ENCODE measurements around the gene RENBP. TPM values are rescaled to one million over a fixed set of nuclear protein-coding genes. Genes with fewer than 3 reads are reported as not detected.

RENBP gene
- total RNA-seq, 1 experiment from 2014 or later = 7.1 TPM

DNA sequence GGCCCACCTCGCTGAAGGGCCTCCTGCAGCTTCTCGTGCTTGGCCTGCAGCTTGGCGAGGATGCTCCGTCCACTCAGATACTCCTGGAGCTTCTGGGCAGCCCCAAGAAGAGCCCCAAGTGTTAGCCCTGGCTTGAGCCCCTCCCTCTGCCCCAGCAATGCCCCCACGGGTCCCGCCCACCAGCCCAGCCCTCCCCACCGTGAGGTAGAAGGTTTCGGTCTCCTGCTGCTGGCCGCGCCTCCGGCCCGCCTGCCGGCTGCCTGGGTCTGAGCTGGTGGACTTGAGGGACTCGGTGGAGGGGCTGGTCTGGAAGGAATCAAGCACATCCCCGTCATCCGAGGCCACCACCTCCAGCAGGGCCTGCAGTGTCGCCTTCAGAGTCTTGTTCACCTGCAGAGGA, 31.2 kb downstream of the RENBP start:
- Histone ChIP-seq H2AK5ac (ENCODE audit: insufficient read length, low read length) (no peak overlapping the region), H4K20me1 (ENCODE audit: control insufficient read depth, insufficient read depth, insufficient read length) (no peaks in the 10 kb centered on the region), H2BK15ac (ENCODE audit: low read depth, low read length) (no peak overlapping the region), H3K27me3 (ENCODE audit: insufficient read depth, low read length) (no peaks in the 10 kb centered on the region), H3K23ac (ENCODE audit: insufficient read length, low read depth, low read length) (no peak overlapping the region), H4K8ac (replicated peaks; ENCODE audit: insufficient read length, low read depth, low read length) (no peak overlapping the region), H3T11ph (ENCODE audit: low read length) (no peak overlapping the region), H2BK20ac (ENCODE audit: low read depth, low read length, poor library complexity, severe bottlenecking) (no peak overlapping the region), H2BK5ac (ENCODE audit: insufficient read length, low read length) (no peak overlapping the region), H3K79me2 (ENCODE audit: insufficient read depth, low read length) (no peaks in the 10 kb centered on the region), H4K5ac (ENCODE audit: insufficient read length, low read depth, low read length) (no peak overlapping the region), H3K23me2 (ENCODE audit: insufficient read length, low read depth, low read length, poor library complexity, severe bottlenecking) (no peaks in the 10 kb centered on the region), H2AFZ (ENCODE audit: low read length) (no peak overlapping the region), H3K18ac (ENCODE audit: insufficient read length, low read depth, low read length) (no peak overlapping the region), H3K14ac (ENCODE audit: insufficient read depth, low read length) (no peak overlapping the region), H3K4ac (ENCODE audit: low read depth, low read length) (no peak overlapping the region), H3K27ac (ENCODE audit: insufficient read length, low read depth, low read length) (no peak overlapping the region), H2BK12ac (ENCODE audit: insufficient read length, low read depth, low read length) (no peak overlapping the region), H3K9ac (ENCODE audit: extremely low read depth, insufficient read length, low read length) (no peak overlapping the region), H2BK120ac (ENCODE audit: low read depth, low read length, poor library complexity, severe bottlenecking) (no peak overlapping the region), H3K4me1 (ENCODE audit: insufficient read depth, low read length) (no peaks in the 10 kb centered on the region), H3K9me3 (ENCODE audit: control insufficient read depth, low read depth, low read length) (peaks cover 17% of the 10 kb centered on the region), H4K91ac (ENCODE audit: insufficient read length, low read depth, low read length) (no peak overlapping the region), H3K79me1 (ENCODE audit: insufficient read depth, low read depth, low read length, poor library complexity, severe bottlenecking) (no peaks in the 10 kb centered on the region), H3K56ac (ENCODE audit: insufficient read length, low read depth, low read length) (no peak overlapping the region), H3K4me2 (ENCODE audit: insufficient read depth, insufficient read length, low read length) (no peak overlapping the region)
- H3K27ac Mint-ChIP-seq = no peak overlapping the region
- no peak for DNase-seq
- WGBS (ENCODE audit: extremely low coverage, insufficient read length, low lambda C conversion rate) = no CpG with 5 or more reads among the region's 17 CpGs
- H3K36me3 Mint-ChIP-seq (ENCODE audit: insufficient read depth in 1 of 3, low read depth in 3 of 3) = peaks cover 7 to 47% (median 32%) of the 10 kb centered on the region in 3 experiments
- H3K9me3 Mint-ChIP-seq = peaks cover 59 to 68% of the 10 kb centered on the region in 2 experiments
- H3K4me3 Mint-ChIP-seq = no peak overlapping the region
- TF ChIP-seq, protein P1, sequence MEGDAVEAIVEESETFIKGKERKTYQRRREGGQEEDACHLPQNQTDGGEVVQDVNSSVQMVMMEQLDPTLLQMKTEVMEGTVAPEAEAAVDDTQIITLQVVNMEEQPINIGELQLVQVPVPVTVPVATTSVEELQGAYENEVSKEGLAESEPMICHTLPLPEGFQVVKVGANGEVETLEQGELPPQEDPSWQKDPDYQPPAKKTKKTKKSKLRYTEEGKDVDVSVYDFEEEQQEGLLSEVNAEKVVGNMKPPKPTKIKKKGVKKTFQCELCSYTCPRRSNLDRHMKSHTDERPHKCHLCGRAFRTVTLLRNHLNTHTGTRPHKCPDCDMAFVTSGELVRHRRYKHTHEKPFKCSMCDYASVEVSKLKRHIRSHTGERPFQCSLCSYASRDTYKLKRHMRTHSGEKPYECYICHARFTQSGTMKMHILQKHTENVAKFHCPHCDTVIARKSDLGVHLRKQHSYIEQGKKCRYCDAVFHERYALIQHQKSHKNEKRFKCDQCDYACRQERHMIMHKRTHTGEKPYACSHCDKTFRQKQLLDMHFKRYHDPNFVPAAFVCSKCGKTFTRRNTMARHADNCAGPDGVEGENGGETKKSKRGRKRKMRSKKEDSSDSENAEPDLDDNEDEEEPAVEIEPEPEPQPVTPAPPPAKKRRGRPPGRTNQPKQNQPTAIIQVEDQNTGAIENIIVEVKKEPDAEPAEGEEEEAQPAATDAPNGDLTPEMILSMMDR (conservative IDR thresholded peaks at IDR 0.05) = no peak
- 0 out of 4 replicates have a peak, but pooled peaks cover 0 to 3% of the 10 kb centered on the region in 2 experiments for H3K4me1 Mint-ChIP-seq
- no peaks in the 10 kb centered on the region for H3K27me3 Mint-ChIP-seq (ENCODE audit: low read depth)
